Gastrocnemius medialis (tissue), 4 donors: ENCODE measurements around the gene CYSRT1. TPM values are rescaled to one million over a fixed set of nuclear protein-coding genes. Genes with fewer than 3 reads are reported as not detected.

Experiments
- ATAC-seq, 2 donors: fragments of 150-250 bp; one replicate each; pipeline ENCODE4 v1.9.1; 2016
- DNase-seq, 2 donors: peaks; one replicate each; pipeline ENCODE4 v3.0.0-alpha.2; 2019
- H3K27ac ChIP-seq, 4 donors: fragments of 200-600 bp; sonication (generic); 1 replicate in 1 of 4; 2 replicates in 3 of 4; pipeline ENCODE4 v1.5.1; 2016 to 2018; ENCODE audit warnings: mild to moderate bottlenecking in 2 of 4, moderate library complexity in 1 of 4
- H3K27me3 ChIP-seq, 3 donors: fragments of 200-600 bp; sonication (generic) in 2 of 3; 1 replicate in 1 of 3; 2 replicates in 2 of 3; pipeline versions ENCODE4 v1.5.1 to v1.6.0; 2016 to 2019; ENCODE audit warnings: mild to moderate bottlenecking in 1 of 3, moderate library complexity in 1 of 3
- H3K36me3 ChIP-seq, 2 donors: fragments of 200-600 bp; sonication (generic) in 1 of 2; one replicate each; pipeline ENCODE4 v1.5.1; 2017 to 2018
- H3K4me1 ChIP-seq, 2 donors: fragments of 200-600 bp; sonication (generic) in 1 of 2; one replicate each; pipeline ENCODE4 v1.5.1; 2016 to 2017; ENCODE audit warnings: mild to moderate bottlenecking in 2 of 2
- H3K4me3 ChIP-seq, 4 donors: fragments of 200-600 bp; sonication (generic) in 3 of 4; 1 replicate in 1 of 4; 2 replicates in 3 of 4; pipeline ENCODE4 v1.5.1; 2016 to 2019; ENCODE audit warnings: mild to moderate bottlenecking in 2 of 4
- H3K9me3 ChIP-seq, 3 donors: fragments of 200-600 bp; sonication (generic) in 2 of 3; 1 replicate in 1 of 3; 2 replicates in 2 of 3; pipeline ENCODE4 v1.5.1; 2016 to 2019
- POLR2A ChIP-seq, 2 donors: fragments of 450-650 bp; IDR thresholded peaks; one replicate each; pipeline ENCODE4 v1.6.1; 2017; ENCODE audit warnings: antibody characterized with exemption in 2 of 2, mild to moderate bottlenecking in 2 of 2, moderate library complexity in 2 of 2
- in situ Hi-C, 4 donors: fragments of 200-750 bp; cut with MboI; loops; one replicate each; pipeline versions ENCODE4 v1.15.0 to v1.8.0; 2017; ENCODE audit warnings: low sequenced_read_pairs in 4 of 4
- intact Hi-C: fragments of 100-400 bp; cut with DNase I; formaldehyde crosslinking; loops from one replicate; pipeline ENCODE4 v1.15.1; 2023; ENCODE audit warnings: low total_unique reads
- total RNA-seq, 4 donors: library from RNA; depleted of rRNA; stranded (reverse); fragments of >200 nt; gene quantifications; one replicate each; pipeline versions ENCODE4 v1.1.0 to v1.2.3, GENCODE V29; 2016
- TF ChIP-seq, protein P1 (sequence below), 5 experiments: fragments of 450-650 bp in 3 of 5; fragments of 200-600 bp in 2 of 5; sonication (generic) in 2 of 5; IDR thresholded peaks in 4 of 5; conservative IDR thresholded peaks in 1 of 5; 1 replicate in 4 of 5; 2 replicates in 1 of 5; pipeline ENCODE4 v1.5.1; 2016 to 2019; ENCODE audit warnings: antibody characterized with exemption in 5 of 5, mild to moderate bottlenecking in 3 of 5, moderate library complexity in 3 of 5

Gene CYSRT1
- total RNA-seq, 4 donors from 2014 or later: 0.42 TPM; not detected in 3

DNA sequence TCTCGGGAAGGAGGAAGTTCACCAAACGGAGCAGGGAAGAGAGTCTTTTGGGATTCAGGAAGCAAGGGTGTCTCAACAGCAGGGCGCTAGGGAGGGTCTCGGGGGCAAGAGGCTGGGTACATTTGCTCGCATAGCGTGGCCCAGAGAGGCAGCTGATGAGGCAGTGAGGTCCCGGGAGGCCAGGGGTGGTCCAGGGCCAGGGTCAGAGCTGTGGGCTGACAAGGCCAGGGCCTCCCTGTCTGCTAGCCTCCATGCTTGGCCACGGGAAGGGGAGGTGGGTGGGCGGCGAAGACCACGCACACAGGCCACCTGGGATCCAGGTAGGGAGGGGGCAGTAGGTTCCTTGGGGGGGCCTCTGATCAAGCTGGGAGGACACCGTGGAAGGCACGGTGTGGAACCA lies 13.4 kb upstream of the CYSRT1 start:
- Histone ChIP-seq H3K36me3 (no peaks in the 10 kb centered on the region), H3K9me3 (no peaks in the 10 kb centered on the region), H3K27ac (no peak overlapping the region), H3K4me3 (no peak overlapping the region), H3K4me1 (peaks cover 4 to 5% of the 10 kb centered on the region in 2 donors), H3K27me3 (no peaks in the 10 kb centered on the region)
- no peak for DNase-seq
- in situ Hi-C loops (loop anchor here in 1 of 4 donors (10.0 kb wide), 1 partner anchor 87 kb away; no protein-coding TSS in a partner anchor), intact Hi-C loops (no loop called here)
- no peak for ATAC-seq
- no peak for TF ChIP-seq POLR2A (IDR thresholded peaks at IDR 0.05)
- TF ChIP-seq, protein P1, sequence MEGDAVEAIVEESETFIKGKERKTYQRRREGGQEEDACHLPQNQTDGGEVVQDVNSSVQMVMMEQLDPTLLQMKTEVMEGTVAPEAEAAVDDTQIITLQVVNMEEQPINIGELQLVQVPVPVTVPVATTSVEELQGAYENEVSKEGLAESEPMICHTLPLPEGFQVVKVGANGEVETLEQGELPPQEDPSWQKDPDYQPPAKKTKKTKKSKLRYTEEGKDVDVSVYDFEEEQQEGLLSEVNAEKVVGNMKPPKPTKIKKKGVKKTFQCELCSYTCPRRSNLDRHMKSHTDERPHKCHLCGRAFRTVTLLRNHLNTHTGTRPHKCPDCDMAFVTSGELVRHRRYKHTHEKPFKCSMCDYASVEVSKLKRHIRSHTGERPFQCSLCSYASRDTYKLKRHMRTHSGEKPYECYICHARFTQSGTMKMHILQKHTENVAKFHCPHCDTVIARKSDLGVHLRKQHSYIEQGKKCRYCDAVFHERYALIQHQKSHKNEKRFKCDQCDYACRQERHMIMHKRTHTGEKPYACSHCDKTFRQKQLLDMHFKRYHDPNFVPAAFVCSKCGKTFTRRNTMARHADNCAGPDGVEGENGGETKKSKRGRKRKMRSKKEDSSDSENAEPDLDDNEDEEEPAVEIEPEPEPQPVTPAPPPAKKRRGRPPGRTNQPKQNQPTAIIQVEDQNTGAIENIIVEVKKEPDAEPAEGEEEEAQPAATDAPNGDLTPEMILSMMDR (IDR thresholded peaks at IDR 0.05 in 4 of 5, conservative IDR thresholded peaks at IDR 0.05 in 1 of 5): no peak

DNA sequence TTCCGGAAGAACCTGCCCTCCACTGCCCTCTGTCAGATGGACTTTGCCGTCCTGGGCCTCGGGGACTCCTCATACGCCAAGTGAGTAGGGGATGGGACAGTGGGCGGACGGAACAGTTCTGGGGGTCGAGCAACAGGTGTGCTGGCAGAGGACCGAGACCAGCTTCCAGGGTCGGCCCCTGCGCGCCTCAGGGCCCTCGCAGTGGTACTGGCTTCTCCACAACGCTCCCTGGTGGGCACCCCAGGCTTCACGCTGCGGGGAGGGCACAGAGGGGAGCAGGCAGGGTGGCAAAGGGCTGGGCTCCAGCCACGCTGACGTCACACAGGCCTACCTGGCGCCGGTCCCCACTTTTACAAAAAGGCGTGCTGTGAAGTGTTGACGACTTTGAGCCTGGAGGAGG lies 12.5 kb upstream of the CYSRT1 start:
- Histone ChIP-seq H3K4me3 (no peak overlapping the region), H3K9me3 (no peaks in the 10 kb centered on the region), H3K27ac (no peak overlapping the region), H3K36me3 (no peaks in the 10 kb centered on the region), H3K27me3 (no peaks in the 10 kb centered on the region), H3K4me1 (peaks cover 6 to 7% of the 10 kb centered on the region in 2 donors)
- intact Hi-C loops (no loop called here), in situ Hi-C loops (loop anchor here in 1 of 4 donors (10.0 kb wide), 1 partner anchor 88 kb away; no protein-coding TSS in a partner anchor)
- DNase-seq (no peak), ATAC-seq (no peak)
- TF ChIP-seq, protein P1 (IDR thresholded peaks at IDR 0.05 in 4 of 5, conservative IDR thresholded peaks at IDR 0.05 in 1 of 5): no peak
- TF ChIP-seq POLR2A (IDR thresholded peaks at IDR 0.05): no peak

DNA sequence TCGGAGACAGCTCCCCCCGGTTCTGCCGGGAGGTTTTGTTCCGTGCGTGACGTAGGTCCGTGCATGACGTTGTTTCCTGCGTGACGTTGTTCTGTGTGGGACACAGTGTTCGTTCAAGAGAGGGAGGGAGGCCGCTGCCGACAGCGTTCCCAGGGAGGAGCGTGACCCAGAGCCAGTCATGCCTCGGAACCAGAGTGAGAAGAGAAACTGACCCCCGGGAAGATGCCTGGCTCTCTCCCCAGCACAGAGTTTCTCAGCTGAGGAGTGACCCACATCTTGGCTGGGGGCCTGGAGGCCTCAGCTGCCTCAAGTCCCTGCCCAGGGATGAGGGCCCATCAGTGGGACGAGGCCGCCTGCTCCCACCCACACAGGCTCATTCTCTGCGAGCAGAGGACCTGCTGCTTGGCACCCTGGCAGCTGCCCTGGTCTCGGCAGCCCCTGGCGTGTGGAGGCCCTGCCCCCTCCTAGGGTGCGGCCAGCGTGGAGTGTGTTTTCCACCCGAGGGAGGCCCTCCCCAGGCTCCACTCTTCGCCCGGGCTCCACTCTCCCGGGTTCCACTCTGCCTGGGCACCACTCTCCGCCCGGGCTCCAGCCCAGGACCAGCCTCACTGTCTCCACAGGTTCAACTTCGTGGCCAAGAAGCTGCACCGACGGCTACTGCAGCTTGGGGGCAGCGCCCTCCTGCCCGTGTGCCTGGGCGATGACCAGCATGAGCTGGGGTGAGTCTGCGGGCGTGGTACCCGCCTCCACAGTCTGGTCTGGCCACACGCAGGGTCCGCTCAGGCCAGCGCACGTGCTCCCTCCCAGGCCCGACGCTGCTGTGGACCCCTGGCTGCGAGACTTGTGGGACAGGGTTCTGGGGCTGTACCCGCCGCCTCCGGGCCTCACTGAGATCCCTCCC lies 11.6 kb upstream of the CYSRT1 start:
- DNase-seq: no peak
- Histone ChIP-seq H3K9me3 (no peaks in the 10 kb centered on the region), H3K27ac (no peak overlapping the region), H3K4me1 (peaks cover 9 to 12% of the 10 kb centered on the region in 2 donors), H3K36me3 (no peaks in the 10 kb centered on the region), H3K4me3 (no peak overlapping the region), H3K27me3 (no peaks in the 10 kb centered on the region)
- in situ Hi-C loops (loop anchor here in 1 of 4 donors (10.0 kb wide), 1 partner anchor 89 kb away; no protein-coding TSS in a partner anchor), intact Hi-C loops (no loop called here)
- no peak for ATAC-seq
- TF ChIP-seq, protein P1 (IDR thresholded peaks at IDR 0.05 in 4 of 5, conservative IDR thresholded peaks at IDR 0.05 in 1 of 5): no peak
- TF ChIP-seq POLR2A (IDR thresholded peaks at IDR 0.05): no peak

DNA sequence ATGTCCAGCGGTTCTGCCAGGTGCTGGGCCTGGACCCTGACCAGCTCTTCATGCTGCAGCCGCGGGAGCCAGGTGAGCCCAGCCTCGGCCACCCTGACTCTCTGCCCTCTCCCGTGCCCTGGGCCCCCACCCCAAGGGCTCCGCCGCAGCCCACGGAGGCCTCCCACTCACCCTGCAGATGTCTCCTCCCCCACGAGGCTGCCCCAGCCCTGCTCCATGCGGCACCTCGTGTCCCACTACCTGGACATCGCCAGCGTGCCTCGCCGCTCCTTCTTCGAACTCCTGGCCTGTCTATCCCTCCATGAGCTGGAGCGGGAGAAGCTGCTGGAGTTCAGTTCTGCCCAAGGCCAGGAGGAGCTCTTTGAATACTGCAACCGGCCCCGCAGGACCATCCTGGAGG lies 10.4 kb upstream of the CYSRT1 start:
- no peak overlapping the region for H3K4me3 ChIP-seq
- no peak for ATAC-seq
- in situ Hi-C loops: loop anchor here in 1 of 4 donors (10.0 kb wide), 1 partner anchor 90 kb away; no protein-coding TSS in a partner anchor
- H3K36me3 ChIP-seq: no peaks in the 10 kb centered on the region
- no peak for DNase-seq
- TF ChIP-seq, protein P1 (IDR thresholded peaks at IDR 0.05 in 4 of 5, conservative IDR thresholded peaks at IDR 0.05 in 1 of 5): no peak
- TF ChIP-seq POLR2A (IDR thresholded peaks at IDR 0.05): no peak
- H3K27ac ChIP-seq: no peak overlapping the region
- intact Hi-C loops: no loop called here
- no peaks in the 10 kb centered on the region for H3K27me3 ChIP-seq
- no peaks in the 10 kb centered on the region for H3K9me3 ChIP-seq
- peaks cover 9 to 12% of the 10 kb centered on the region in 2 donors for H3K4me1 ChIP-seq
